HUES48 (cell line): ENCODE data around the gene PIK3IP1.

Experiments
- H3K27ac ChIP-seq: one replicate; pipeline ENCODE4 v1.7.0; 2013; ENCODE audit warnings: low read depth, low read length, inconsistent platforms
- H3K27me3 ChIP-seq: 2 replicates; pipeline ENCODE4 v1.6.1; 2013; ENCODE audit warnings: mild to moderate bottlenecking, low read length; ENCODE audit not compliant: control insufficient read depth, insufficient read depth
- H3K36me3 ChIP-seq: 2 replicates; pipeline ENCODE4 v1.6.1; 2013; ENCODE audit warnings: low read length; ENCODE audit not compliant: control insufficient read depth, insufficient read depth
- H3K4me1 ChIP-seq: 2 replicates; pipeline ENCODE4 v1.6.1; 2013; ENCODE audit warnings: mild to moderate bottlenecking, low read length; ENCODE audit not compliant: control insufficient read depth, insufficient read depth
- H3K4me3 ChIP-seq: 2 replicates; pipeline ENCODE4 v1.5.1; 2013; ENCODE audit warnings: mild to moderate bottlenecking, low read depth, low read length
- H3K9ac ChIP-seq: 2 replicates; pipeline ENCODE4 v1.6.1; 2013; ENCODE audit warnings: mild to moderate bottlenecking, low read depth, low read length, moderate library complexity
- H3K9me3 ChIP-seq: 2 replicates; pipeline ENCODE4 v1.6.1; 2013; ENCODE audit warnings: low read length; ENCODE audit not compliant: control insufficient read depth, insufficient read depth

Gene PIK3IP1

DNA sequence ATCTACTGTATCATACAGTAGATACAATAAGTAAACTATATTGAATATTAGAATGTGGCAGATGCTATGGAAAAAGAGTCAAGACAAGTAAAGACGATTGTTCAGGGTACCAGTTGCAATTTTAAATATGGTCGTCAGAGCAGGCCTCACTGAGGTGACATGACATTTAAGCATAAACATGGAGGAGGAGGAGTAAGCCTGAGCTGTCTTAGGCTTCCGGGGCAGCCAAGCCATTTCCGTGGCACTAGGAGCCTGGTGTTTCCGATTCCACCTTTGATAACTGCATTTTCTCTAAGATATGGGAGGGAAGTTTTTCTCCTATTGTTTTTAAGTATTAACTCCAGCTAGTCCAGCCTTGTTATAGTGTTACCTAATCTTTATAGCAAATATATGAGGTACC is 14.5 kb downstream of the PIK3IP1 start:
- Histone ChIP-seq H3K4me3 (no peak overlapping the region), H3K27me3 (no peaks in the 10 kb centered on the region), H3K36me3 (peaks cover 59% of the 10 kb centered on the region), H3K9ac (no peak overlapping the region), H3K9me3 (no peaks in the 10 kb centered on the region), H3K4me1 (no peaks in the 10 kb centered on the region), H3K27ac (no peak overlapping the region)

GRCh38 chr22:31276426-31277167 is 15.7 kb downstream of the PIK3IP1 start:
- Histone ChIP-seq H3K9me3 (no peaks in the 10 kb centered on the region), H3K27me3 (no peaks in the 10 kb centered on the region), H3K9ac (no peak overlapping the region), H3K36me3 (peaks cover 68% of the 10 kb centered on the region), H3K27ac (no peak overlapping the region), H3K4me1 (peaks cover 2% of the 10 kb centered on the region; the same call in 1 of the 2 replicates), H3K4me3 (no peak overlapping the region)

DNA sequence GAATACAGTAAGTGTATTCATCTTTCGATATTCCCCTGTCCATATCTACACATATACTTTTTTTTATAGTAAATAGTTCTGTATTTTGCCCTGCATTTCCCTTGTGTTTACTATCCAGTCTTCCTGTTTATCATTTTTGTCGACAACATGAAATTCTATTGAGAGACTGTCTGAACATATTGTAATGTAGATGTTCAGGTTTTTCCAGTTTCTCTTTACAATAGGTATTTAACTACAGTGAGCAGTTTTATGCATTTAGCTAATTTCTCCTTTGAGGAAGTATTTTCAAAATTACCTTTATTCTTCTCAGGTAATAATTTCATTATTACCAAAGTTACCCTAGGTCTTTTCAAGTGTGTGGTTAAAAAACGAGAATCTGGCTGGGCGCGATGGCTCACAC is 16.7 kb downstream of the PIK3IP1 start:
- no peak overlapping the region for H3K27ac ChIP-seq
- H3K27me3 ChIP-seq, result no peaks in the 10 kb centered on the region
- H3K4me1 ChIP-seq, result peaks cover 2% of the 10 kb centered on the region; the same call in 1 of the 2 replicates
- no peaks in the 10 kb centered on the region for H3K9me3 ChIP-seq
- H3K9ac ChIP-seq, result no peak overlapping the region
- peaks cover 78% of the 10 kb centered on the region for H3K36me3 ChIP-seq
- no peak overlapping the region for H3K4me3 ChIP-seq

DNA sequence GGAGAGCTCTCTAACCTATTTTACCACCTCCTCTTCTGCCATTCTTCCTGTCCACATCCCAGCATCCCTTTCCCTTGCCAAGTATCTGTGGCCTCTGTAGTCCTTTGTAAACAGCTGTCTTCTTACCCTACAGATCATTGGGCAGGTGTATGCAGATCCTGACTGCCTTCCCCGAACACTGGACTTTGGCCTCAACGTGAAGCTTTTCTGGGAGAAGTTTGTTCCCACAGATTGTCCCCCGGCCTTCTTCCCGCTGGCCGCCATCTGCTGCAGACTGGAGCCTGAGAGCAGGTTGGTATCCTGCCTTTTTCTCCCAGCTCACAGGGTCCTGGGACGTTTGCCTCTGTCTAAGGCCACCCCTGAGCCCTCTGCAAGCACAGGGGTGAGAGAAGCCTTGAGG is 17.3 kb downstream of the PIK3IP1 start:
- Histone ChIP-seq H3K9ac (no peak overlapping the region), H3K27me3 (no peaks in the 10 kb centered on the region), H3K4me1 (peaks cover 2% of the 10 kb centered on the region; the same call in 1 of the 2 replicates), H3K36me3 (peaks cover 76% of the 10 kb centered on the region), H3K4me3 (no peak overlapping the region), H3K27ac (no peak overlapping the region), H3K9me3 (no peaks in the 10 kb centered on the region)

DNA sequence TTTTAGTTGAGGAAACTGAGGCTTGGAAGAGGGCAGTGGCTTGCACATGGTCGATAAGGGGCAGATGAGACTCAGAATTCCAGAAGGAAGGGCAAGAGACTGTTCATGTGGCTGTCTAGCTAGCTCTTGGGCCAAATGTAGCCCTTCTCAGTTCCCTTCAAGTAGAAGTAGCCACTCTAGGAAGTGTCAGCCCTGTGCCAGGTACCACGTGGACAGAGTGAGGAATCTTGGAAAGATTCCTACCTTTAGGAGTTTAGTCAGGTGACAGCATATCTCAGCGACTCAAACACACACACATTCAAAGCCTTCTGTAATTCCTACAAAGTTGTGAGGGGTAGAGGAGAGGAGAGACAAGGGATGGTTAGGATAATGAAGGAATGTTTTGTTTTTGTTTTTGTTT is 18.3 kb downstream of the PIK3IP1 start:
- H3K9ac ChIP-seq, result no peak overlapping the region
- no peak overlapping the region for H3K4me3 ChIP-seq
- H3K9me3 ChIP-seq, result no peaks in the 10 kb centered on the region
- no peak overlapping the region for H3K27ac ChIP-seq
- no peaks in the 10 kb centered on the region for H3K27me3 ChIP-seq
- H3K4me1 ChIP-seq, result peaks cover 2% of the 10 kb centered on the region; the same call in 1 of the 2 replicates
- H3K36me3 ChIP-seq, result peaks cover 70% of the 10 kb centered on the region

DNA sequence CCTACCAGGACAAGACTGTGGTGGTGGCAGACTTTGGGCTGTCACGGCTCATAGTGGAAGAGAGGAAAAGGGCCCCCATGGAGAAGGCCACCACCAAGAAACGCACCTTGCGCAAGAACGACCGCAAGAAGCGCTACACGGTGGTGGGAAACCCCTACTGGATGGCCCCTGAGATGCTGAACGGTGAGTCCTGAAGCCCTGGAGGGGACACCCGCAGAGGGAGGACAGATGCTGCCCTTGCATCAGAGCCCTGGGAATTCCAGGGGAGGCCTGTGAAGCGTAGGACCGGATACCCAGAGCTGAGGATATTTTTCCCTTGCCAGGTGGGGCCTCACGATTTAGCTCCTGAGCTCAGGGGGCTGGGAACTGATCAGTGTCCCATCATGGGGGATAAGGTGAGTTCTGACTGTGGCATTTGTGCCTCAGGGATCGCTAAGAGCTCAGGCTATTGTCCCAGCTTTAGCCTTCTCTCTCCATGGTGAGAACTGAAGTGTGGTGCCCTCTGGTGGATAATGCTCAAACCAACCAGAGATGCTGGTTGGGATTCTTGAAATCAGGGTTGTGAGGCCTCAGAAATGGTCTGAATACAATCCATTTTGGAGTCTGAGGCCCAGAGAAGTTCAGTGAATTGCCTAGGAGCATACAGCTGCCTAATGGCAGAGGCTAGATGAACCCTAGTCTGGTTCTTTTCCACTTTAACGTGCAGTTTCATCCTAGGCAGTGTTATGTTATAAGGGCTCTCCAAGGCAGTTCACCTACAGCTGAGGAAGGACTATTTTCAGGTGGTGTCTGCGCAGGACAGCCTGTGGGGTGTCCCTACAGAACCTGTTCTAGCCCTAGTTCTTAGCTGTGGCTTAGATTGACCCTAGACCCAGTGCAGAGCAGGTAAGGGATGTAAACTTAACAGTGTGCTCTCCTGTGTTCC is 19.5 kb downstream of the PIK3IP1 start:
- Histone ChIP-seq H3K27ac (peak overlapping the region; percentile 26), H3K9ac (no peak overlapping the region), H3K36me3 (peaks cover 71% of the 10 kb centered on the region)

DNA sequence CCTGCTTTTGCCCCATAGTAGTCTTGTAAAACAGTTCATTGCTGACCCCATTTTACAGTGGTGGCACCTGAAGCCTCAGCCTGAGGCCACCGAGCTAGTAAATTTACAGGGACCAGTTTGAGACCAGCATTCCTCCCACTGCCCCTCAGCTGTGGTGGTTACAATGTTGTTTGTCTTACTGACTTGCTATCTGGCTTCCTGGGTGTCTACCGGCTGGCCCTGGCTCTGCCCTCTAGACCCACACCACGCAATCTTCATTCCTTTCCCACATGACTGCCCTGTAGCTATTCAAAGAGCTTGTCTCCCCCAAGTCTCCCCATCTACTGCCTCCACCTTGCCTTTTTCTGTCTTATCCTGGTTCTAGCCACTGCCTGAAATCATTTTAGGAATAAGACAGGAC is 20.8 kb downstream of the PIK3IP1 start:
- H3K36me3 ChIP-seq, result peaks cover 73% of the 10 kb centered on the region
- no peaks in the 10 kb centered on the region for H3K9me3 ChIP-seq

More for the DNA sequence above, 19.5 kb downstream of the PIK3IP1 start:
- peaks cover 2% of the 10 kb centered on the region; the same call in 1 of the 2 replicates for H3K4me1 ChIP-seq
- no peak overlapping the region for H3K4me3 ChIP-seq
- no peaks in the 10 kb centered on the region for H3K9me3 ChIP-seq
- no peaks in the 10 kb centered on the region for H3K27me3 ChIP-seq

DNA sequence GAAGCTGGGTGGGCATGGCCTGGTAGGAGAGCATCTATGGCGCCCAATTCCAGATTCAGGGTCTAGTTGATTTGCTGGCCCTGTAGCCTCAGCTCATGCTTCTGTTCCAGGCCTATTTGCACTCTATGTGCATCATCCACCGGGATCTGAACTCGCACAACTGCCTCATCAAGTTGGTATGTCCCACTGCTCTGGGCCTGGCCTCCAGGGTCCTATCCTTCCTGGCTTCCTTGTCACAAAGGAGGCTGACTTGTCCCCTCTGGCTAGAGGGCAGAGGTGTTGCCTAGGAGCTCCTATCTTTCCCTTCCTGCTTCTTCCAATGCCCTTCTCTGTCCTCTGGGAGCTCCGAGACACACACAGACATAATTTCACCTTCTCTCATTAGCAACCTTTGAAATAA is 21.3 kb downstream of the PIK3IP1 start:
- no peaks in the 10 kb centered on the region for H3K27me3 ChIP-seq
- H3K9me3 ChIP-seq, result no peaks in the 10 kb centered on the region
- no peak overlapping the region for H3K9ac ChIP-seq
- peaks cover 2% of the 10 kb centered on the region; the same call in 1 of the 2 replicates for H3K4me1 ChIP-seq
- no peak overlapping the region for H3K27ac ChIP-seq
- peaks cover 73% of the 10 kb centered on the region for H3K36me3 ChIP-seq
- no peak overlapping the region for H3K4me3 ChIP-seq

More for the DNA sequence above, 20.8 kb downstream of the PIK3IP1 start:
- no peak overlapping the region for H3K9ac ChIP-seq
- no peak overlapping the region for H3K4me3 ChIP-seq
- H3K4me1 ChIP-seq, result peaks cover 2% of the 10 kb centered on the region; the same call in 1 of the 2 replicates
- H3K27me3 ChIP-seq, result no peaks in the 10 kb centered on the region
- no peak overlapping the region for H3K27ac ChIP-seq

DNA sequence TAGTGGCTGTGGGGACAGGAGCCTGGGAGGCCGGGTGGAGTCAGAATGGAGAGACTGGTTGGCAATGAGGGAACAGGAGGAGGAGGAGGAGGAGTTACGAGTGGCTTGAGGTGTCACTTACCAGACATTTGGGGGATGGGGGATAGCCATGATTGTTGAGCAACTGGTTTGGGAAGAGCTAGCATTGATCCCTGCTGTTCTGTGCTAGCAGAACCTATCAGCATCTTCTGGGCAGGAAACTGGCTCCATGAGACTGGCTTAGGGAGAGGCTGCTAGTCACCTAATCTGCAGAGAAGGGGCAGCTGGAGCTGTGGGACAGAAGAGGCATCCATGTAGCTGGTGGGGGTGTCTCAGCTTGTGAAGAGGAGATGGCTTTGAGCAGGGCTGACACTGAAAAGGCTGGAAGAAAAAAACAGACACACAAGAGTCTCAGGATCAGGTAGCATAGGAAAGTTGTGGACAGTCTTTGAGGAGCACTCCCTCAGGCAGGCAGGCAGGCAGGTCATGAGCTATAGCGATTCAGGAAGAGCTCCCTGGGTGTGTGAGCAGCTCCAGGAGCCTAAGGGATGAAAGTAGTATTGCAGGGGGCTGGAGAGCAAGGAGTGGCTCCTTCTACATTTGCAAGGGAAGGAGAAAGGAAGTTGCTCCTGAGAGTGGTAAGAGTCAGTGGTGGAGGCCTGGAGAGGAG is 22.3 kb downstream of the PIK3IP1 start:
- Histone ChIP-seq H3K36me3 (peaks cover 64% of the 10 kb centered on the region), H3K9me3 (no peaks in the 10 kb centered on the region), H3K27ac (peak overlapping the region; percentile 49), H3K9ac (no peak overlapping the region), H3K27me3 (no peaks in the 10 kb centered on the region), H3K4me3 (no peak overlapping the region), H3K4me1 (peaks cover 2% of the 10 kb centered on the region; the same call in 1 of the 2 replicates)

DNA sequence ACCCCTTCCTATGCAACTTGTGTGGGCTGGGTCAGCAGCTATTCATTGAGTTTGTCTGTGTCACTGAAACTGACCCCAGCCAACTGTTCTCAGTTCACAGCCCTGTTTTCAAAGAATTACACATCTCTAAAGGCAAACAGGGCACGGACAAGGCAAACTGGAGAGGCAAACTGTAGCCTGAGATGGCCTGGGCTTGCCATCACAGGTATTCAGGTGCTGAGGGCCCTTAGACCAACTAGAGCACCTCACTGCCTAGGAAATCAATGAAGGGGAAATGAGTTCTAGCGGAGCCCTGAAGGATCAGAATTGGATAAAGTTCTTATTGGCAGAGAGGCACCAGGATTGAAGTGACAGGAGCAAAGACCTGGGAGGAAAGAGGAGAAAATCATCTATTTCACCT is 24.0 kb downstream of the PIK3IP1 start:
- H3K4me1 ChIP-seq, result peaks cover 2% of the 10 kb centered on the region; the same call in 1 of the 2 replicates
- H3K9me3 ChIP-seq, result no peaks in the 10 kb centered on the region
- H3K9ac ChIP-seq, result no peak overlapping the region
- H3K36me3 ChIP-seq, result peaks cover 61% of the 10 kb centered on the region
- H3K4me3 ChIP-seq, result no peak overlapping the region
- H3K27me3 ChIP-seq, result no peaks in the 10 kb centered on the region
- no peak overlapping the region for H3K27ac ChIP-seq
